Measurements from ENCODE around the gene LAMA4. TPM values are rescaled to one million over a fixed set of nuclear protein-coding genes. Genes with fewer than 3 reads are reported as not detected.

Gene LAMA4
- total RNA-seq, 1 donor from 2014 or later, result 18.0 TPM

DNA sequence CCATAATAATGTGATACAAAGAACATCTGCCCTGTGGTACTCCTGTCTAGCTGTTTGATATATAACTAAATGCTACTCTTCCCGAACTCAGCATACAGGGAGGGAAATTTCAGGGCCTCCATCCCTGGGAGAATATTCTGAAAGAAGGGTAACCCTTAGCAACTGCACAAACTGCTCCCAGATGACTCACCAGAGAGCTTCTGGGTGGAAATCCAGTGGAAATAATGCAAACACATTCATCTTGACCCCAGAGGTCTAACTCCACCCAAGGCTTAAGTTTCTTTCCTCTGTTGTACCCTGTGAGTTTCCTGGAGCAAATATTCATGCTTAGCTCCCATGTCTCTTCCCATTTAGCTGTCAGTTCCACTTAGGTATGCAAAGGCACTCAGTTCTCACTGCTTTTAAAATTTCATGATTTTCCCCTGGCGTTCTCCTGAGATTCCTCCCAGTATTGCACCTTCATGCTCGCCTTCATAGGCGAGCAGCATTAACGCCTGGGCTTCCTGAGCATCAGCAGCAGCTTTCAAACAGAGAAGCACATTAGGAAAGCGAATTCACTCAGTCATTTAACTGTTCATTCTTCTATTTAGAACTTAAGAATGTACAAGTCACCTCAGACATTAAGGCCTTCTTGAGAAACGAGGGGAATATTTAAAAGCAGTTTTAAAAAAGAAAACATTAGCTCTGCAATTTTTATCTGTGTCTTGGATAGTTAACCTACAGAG, 43.8 kb upstream of the LAMA4 start:
- H3K27me3 Mint-ChIP-seq (ENCODE audit: low read depth), result no peaks in the 10 kb centered on the region
- TF ChIP-seq, protein P1, sequence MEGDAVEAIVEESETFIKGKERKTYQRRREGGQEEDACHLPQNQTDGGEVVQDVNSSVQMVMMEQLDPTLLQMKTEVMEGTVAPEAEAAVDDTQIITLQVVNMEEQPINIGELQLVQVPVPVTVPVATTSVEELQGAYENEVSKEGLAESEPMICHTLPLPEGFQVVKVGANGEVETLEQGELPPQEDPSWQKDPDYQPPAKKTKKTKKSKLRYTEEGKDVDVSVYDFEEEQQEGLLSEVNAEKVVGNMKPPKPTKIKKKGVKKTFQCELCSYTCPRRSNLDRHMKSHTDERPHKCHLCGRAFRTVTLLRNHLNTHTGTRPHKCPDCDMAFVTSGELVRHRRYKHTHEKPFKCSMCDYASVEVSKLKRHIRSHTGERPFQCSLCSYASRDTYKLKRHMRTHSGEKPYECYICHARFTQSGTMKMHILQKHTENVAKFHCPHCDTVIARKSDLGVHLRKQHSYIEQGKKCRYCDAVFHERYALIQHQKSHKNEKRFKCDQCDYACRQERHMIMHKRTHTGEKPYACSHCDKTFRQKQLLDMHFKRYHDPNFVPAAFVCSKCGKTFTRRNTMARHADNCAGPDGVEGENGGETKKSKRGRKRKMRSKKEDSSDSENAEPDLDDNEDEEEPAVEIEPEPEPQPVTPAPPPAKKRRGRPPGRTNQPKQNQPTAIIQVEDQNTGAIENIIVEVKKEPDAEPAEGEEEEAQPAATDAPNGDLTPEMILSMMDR (conservative IDR thresholded peaks at IDR 0.05), result no peak
- peaks cover 30% of the 10 kb centered on the region for H3K4me1 Mint-ChIP-seq
- H3K4me3 Mint-ChIP-seq, result no peak overlapping the region
- DNase-seq (ENCODE audit: low read depth, low spot score), result no peak
- peak overlapping the region; percentile 45 for H3K27ac Mint-ChIP-seq (ENCODE audit: unreplicated experiment)
- H3K9me3 Mint-ChIP-seq, result peaks cover 13% of the 10 kb centered on the region
- no peaks in the 10 kb centered on the region for H3K36me3 Mint-ChIP-seq (ENCODE audit: low read depth)

DNA sequence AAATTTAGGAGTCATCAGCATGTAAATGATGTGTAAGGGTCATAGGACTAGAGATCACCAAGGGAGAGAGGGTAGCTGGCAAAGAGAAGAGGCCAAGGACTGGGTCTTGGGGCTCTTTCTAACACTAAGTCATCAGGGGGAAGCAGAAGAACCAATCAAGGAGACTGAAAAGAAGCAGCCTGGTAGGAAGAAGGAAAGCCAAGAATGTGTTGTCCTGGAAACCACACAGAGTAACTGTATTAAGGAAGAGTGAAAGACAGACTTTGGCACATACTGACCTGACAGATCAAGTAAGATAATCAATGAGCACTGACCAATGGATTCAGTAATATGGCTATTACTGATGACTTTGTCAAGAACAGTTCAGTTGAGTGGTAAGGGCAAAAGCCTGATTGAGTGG, 42.3 kb upstream of the LAMA4 start:
- H3K9me3 Mint-ChIP-seq, result peaks cover 13% of the 10 kb centered on the region
- no peak overlapping the region for H3K27ac Mint-ChIP-seq (ENCODE audit: unreplicated experiment)
- H3K27me3 Mint-ChIP-seq (ENCODE audit: low read depth), result peaks cover 4% of the 10 kb centered on the region
- DNase-seq (ENCODE audit: low read depth, low spot score), result no peak
- H3K36me3 Mint-ChIP-seq (ENCODE audit: low read depth), result no peaks in the 10 kb centered on the region
- no peak overlapping the region for H3K4me3 Mint-ChIP-seq
- peaks cover 30% of the 10 kb centered on the region for H3K4me1 Mint-ChIP-seq
- TF ChIP-seq, protein P1 (conservative IDR thresholded peaks at IDR 0.05), result no peak

DNA sequence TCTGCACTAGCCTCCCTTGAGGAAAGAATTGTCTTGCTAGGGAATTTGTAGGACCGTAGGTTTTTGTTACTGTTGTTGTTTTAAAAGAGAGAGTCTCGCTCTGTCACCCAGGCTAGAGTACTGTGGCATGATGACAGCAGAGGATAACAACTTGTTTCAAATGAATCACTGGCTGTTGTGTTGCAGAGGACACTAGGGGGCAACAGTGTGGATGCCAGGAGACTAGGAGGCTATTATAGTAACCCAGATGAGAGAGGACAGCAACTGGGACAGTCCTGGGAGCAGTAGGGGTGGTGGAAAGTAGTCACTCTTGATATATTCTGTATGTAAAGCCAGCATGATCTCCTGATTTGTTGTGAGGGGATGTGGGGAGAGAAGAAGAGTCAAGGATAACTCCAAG, 41.8 kb upstream of the LAMA4 start:
- TF ChIP-seq, protein P1 (conservative IDR thresholded peaks at IDR 0.05), result peak; percentile 46
- H3K9me3 Mint-ChIP-seq, result peaks cover 13% of the 10 kb centered on the region
- peaks cover 30% of the 10 kb centered on the region for H3K4me1 Mint-ChIP-seq
- DNase-seq (ENCODE audit: low read depth, low spot score), result peak; percentile 8
- H3K36me3 Mint-ChIP-seq (ENCODE audit: low read depth), result no peaks in the 10 kb centered on the region
- no peak overlapping the region for H3K4me3 Mint-ChIP-seq
- H3K27ac Mint-ChIP-seq (ENCODE audit: unreplicated experiment), result no peak overlapping the region
- peaks cover 5% of the 10 kb centered on the region for H3K27me3 Mint-ChIP-seq (ENCODE audit: low read depth)

DNA sequence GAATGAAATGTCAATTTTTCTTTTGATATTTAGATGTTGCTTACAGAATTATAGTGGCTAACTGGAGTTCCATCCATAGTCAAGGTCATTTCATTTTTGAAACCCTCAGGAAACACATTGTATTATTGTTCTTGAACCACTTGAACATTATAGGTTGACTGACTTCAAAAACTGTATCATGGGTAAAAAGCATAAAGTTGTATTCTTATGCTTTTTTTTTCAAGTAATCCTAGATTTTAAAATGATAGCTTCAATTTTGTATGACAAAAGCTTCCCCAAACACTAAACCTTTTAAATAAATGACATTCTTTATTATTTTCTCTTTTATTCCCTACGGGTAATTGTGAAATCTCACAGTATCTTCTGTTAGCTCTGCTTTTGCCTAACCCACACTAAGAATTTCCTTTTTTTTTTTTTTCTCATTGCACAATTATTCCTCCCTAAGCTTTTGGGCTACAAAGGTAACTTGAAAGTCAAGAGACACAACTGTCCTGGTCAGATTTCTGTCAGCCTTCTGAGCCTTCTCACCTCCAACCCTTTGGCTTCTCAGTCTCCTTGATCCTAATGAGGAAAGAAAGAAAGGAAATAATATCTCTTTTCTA, 36.9 kb upstream of the LAMA4 start:
- no peak overlapping the region for H3K27ac Mint-ChIP-seq (ENCODE audit: unreplicated experiment)
- peaks cover 14% of the 10 kb centered on the region for H3K27me3 Mint-ChIP-seq (ENCODE audit: low read depth)
- DNase-seq (ENCODE audit: low read depth, low spot score), result no peak
- no peaks in the 10 kb centered on the region for H3K36me3 Mint-ChIP-seq (ENCODE audit: low read depth)
- TF ChIP-seq, protein P1 (conservative IDR thresholded peaks at IDR 0.05), result no peak
- peaks cover 13% of the 10 kb centered on the region for H3K4me1 Mint-ChIP-seq
- peaks cover 2% of the 10 kb centered on the region for H3K9me3 Mint-ChIP-seq
- no peak overlapping the region for H3K4me3 Mint-ChIP-seq

DNA sequence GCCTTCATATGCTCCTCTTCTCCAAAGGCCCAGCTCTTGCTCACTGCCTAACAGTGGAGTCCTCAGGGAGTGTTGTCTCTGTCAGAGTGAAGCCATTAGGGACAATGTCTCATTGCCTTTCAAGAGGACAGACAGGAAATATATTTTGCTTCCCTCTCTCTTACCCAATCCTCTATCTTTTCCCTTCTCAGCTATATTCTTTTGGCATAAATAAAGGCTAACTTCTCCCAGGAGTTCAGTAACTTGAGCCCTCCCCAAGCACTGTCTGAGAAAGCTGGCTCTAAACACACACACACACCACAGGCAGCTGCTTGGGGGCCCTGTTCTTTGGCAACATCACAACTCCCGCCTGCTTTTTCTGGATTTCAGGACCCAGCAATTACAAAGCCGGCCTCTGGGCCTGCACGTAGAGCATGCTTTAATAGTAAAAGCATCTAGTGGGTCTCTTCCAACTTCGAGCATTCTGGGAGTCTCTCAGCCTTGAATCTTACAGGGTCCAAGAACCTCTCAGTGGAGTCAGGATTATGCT, 34.7 kb upstream of the LAMA4 start:
- H3K36me3 Mint-ChIP-seq (ENCODE audit: low read depth), result no peaks in the 10 kb centered on the region
- no peak overlapping the region for H3K4me3 Mint-ChIP-seq
- peaks cover 10% of the 10 kb centered on the region for H3K4me1 Mint-ChIP-seq
- no peak overlapping the region for H3K27ac Mint-ChIP-seq (ENCODE audit: unreplicated experiment)
- DNase-seq (ENCODE audit: low read depth, low spot score), result no peak
- H3K27me3 Mint-ChIP-seq (ENCODE audit: low read depth), result peaks cover 21% of the 10 kb centered on the region
- H3K9me3 Mint-ChIP-seq, result no peaks in the 10 kb centered on the region
- TF ChIP-seq, protein P1 (conservative IDR thresholded peaks at IDR 0.05), result no peak

Measured in neural crest cell (in vitro differentiated cells).